Heart right ventricle (tissue), 16 donors: Measurements from ENCODE around the gene SLC27A3. TPM values are rescaled to one million over a fixed set of nuclear protein-coding genes. Genes with fewer than 3 reads are reported as not detected.

Experiments
- ATAC-seq, 8 donors: fragments of 200-7000 bp; cut with Tn5 transposase; one replicate each; pipeline ENCODE4 v1.9.1; 2020; ENCODE audit warnings: mild to moderate bottlenecking in 8 of 8, moderate library complexity in 8 of 8, moderate number of reproducible peaks in 1 of 8
- DNase-seq, 2 donors: peaks; one replicate each; pipeline ENCODE4 v3.0.0-alpha.2; 2020
- H3K27ac ChIP-seq, 10 donors: fragments of 200-600 bp; sonication (generic) in 2 of 10; one replicate each; pipeline versions ENCODE4 v1.5.0 to v1.8.0; 2020 to 2022; ENCODE audit warnings: mild to moderate bottlenecking in 3 of 10
- H3K27me3 ChIP-seq, 7 donors: fragments of 200-600 bp; one replicate each; pipeline ENCODE4 v1.8.0; 2021 to 2022; ENCODE audit warnings: mild to moderate bottlenecking in 2 of 7
- H3K36me3 ChIP-seq, 9 donors: fragments of 200-600 bp; sonication (generic) in 1 of 9; one replicate each; pipeline versions ENCODE4 v1.5.0 to v1.8.0; 2020 to 2022; ENCODE audit warnings: mild to moderate bottlenecking in 2 of 9
- H3K4me1 ChIP-seq, 9 donors: fragments of 200-600 bp; sonication (generic) in 1 of 9; one replicate each; pipeline versions ENCODE4 v1.5.0 to v1.8.0; 2020 to 2022; ENCODE audit warnings: mild to moderate bottlenecking in 4 of 9
- H3K4me3 ChIP-seq, 10 donors: fragments of 200-600 bp; sonication (generic) in 2 of 10; one replicate each; pipeline versions ENCODE4 v1.5.0 to v1.8.0; 2020 to 2022; ENCODE audit warnings: mild to moderate bottlenecking in 7 of 10, moderate library complexity in 2 of 10
- H3K9me3 ChIP-seq, 11 donors: fragments of 200-600 bp in 10 of 11; sonication (generic) in 2 of 11; one replicate each; pipeline versions ENCODE4 v1.5.0 to v1.8.0; 2013 to 2022; ENCODE audit warnings: mild to moderate bottlenecking in 2 of 11, control low read depth in 1 of 11, moderate library complexity in 1 of 11
- CTCF ChIP-seq, 9 donors: fragments of 200-600 bp; sonication (generic) in 2 of 9; IDR thresholded peaks; one replicate each; pipeline versions ENCODE4 v1.5.0 to v1.8.0; 2021 to 2022; ENCODE audit warnings: antibody characterized with exemption in 9 of 9, mild to moderate bottlenecking in 5 of 9, moderate library complexity in 1 of 9
- WGBS, 2 donors: extraction: QIAGEN DNeasy Blood & Tissue Kit; methylation state at CpG; one replicate each; pipeline ENCODE4 v1.1.7; 2013; ENCODE audit warnings: inconsistent platforms in 1 of 2; 5-methylcytosine and 5-hydroxymethylcytosine counted together
- intact Hi-C, 10 donors: fragments of 100-400 bp; cut with DNase I; formaldehyde crosslinking; loops; one replicate each; pipeline versions ENCODE4 v1.11.1 to v1.14.2; 2022
- polyA plus RNA-seq, 2 donors: library from polyadenylated mRNA; stranded (reverse); fragments of 200-250 nt; gene quantifications; one replicate each; pipeline ENCODE4 v1.2.3, GENCODE V29; 2013
- total RNA-seq, 10 donors: library from RNA; stranded (reverse); fragmentation: NEBNext Ultra II Directional in 3 of 10; extraction: Animal tissue kit (Norgen Biotek cat#: 25700) in 3 of 10; gene quantifications; one replicate each; pipeline versions ENCODE4 v1.2.1 to v1.2.4, GENCODE V29; 2021 to 2023
- donor health status: Arrhythmogenic right ventricular cardiomyopathy.
- donor health status: ischemic (EF 13 %, LVEDD 7.1; RV severe dilation, severe dysfunction).
- donor health status: healthy with polysubstance abuse.
- donor health status: DM: no; HTN: yes; CAD: no.
- donor health status: DM: no; HTN: no; CAD: no.
- donor health status: ischemic (EF 25% LVEDD 6.9; RV normal size, moderate dysfunction).
- donor health status: ischemic (EF 25% LVEDD 5.7; RV mildly dilated, moderate dysfunction).
- donor health status: healthy.
- donor health status: DM: yes; HTN: yes; CAD: no.
- donor health status: Ischemic cardiomyopathy.
- donor health status: ischemic (EF 35%, LVEDD 5.7; RV mildly dilated, moderate dysfunction).
- donor health status: nonischemic (EF 11% LVEDD 7.7; RV severe dilation, severe dysfunction).
- donor health status: DM: yes; HTN: yes; CAD: no.
- donor health status: PGD.
- donor health status: ischemic (EF 29% LVEDD 5.4; RV normal size, mild dysfunction).
- donor health status: nonischemic (EF 23%, LVEDD 6.1; RV moderate dilation, normal function).

SLC27A3 gene
- total and polyA plus RNA-seq, 12 donors: 5.9 to 43.8 (median 9.2) TPM

DNA sequence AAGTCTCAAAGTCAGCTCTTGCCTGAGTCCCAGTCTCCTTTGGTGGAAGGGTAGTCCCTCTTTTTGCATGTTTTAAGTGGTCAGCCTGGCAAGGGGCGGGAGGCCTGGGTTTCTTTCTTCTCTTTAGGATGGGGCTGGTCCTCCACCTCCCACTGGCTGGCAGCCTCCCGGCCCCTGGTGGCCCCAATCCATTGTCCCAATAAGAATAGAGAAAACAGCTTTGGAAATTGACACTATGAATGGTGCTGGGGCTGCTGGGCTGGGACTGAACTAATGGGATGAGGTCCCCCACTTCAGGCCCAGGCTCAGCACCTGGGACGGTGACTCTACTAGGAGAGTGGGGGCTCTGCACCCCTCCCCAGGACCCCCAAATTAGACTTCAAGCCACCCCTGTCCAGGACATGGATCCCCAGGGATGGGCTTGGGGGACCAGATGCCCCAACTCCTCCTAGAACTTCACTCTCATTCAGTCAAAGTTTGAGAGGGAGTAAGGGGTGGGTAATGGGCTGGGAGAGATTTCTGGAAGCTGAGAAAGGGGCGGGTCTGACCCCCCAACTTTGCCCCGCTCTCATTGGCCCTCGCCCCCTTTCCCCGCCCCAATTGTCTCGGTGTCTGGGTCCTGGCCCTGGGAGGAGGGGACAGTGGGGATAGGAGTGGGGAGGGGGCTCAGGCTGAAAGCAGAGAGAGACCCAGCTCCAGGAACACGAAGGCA, 18.2 kb downstream of the SLC27A3 start:
- H3K4me1 ChIP-seq: peaks cover 0 to 43% (median 25%) of the 10 kb centered on the region in 9 donors

DNA sequence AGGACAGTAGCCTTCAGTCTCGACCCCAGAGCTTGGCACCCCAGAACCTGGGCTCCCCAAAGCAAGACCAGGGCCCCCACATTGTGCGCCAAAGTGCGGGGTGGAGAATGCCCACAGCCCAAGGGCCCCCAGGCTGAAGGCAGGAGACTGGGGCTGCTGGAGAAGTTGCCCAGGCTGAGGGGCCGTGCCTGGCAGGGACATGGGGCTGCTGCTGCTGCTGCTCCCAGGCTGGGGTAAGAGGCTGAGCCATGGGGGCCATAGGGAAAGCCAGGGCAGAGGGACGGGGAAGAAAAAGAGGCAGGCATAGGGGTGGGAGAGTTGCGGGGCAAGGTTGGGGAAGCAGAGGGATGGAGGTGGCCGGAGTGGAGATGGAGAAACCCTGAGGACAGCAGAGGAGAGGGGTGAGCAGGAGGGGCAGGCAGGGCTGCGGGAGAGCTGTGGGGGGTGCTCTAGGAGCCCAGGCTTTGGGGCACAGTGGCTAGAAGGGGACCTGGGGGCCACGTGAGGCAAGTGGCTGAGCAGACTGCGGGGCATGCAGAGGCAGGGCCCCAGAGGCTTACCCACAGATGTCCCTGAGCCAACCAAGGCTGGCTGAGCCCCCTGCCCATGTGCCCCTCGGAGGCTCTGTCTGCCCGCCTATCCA, 18.9 kb downstream of the SLC27A3 start:
- Histone ChIP-seq H3K4me3 (no peak overlapping the region), H3K27ac (no peak overlapping the region), H3K4me1 (peaks cover 0 to 39% (median 24%) of the 10 kb centered on the region in 9 donors), H3K27me3 (no peaks in the 10 kb centered on the region), H3K36me3 (no peaks in the 10 kb centered on the region), H3K9me3 (no peaks in the 10 kb centered on the region)
- no peak for DNase-seq
- intact Hi-C loops: loop anchor here in 4 of 10 donors (5.0 to 10.0 kb wide), 3 partner anchors 151 to 193 kb away; partner anchors contain the start of genes DENND4B (in 2 of the 4), CRTC2 (in 1 of the 4) and RAB13 (in 1 of the 4)
- no peak for ATAC-seq
- no peak for TF ChIP-seq CTCF (IDR thresholded peaks at IDR 0.05)
- WGBS, 2 donors: 85 to 93% methylated on average over 12 of the region's 12 CpGs

More for the DNA sequence above, 18.2 kb downstream of the SLC27A3 start:
- Histone ChIP-seq H3K27ac (no peak overlapping the region), H3K4me3 (no peak overlapping the region), H3K36me3 (no peaks in the 10 kb centered on the region), H3K9me3 (no peaks in the 10 kb centered on the region), H3K27me3 (no peaks in the 10 kb centered on the region)
- 76 to 86% methylated on average over 9 of the region's 9 CpGs for WGBS, 2 donors
- DNase-seq (no peak), ATAC-seq (no peak)
- intact Hi-C loops: loop anchor here in 4 of 10 donors (5.0 to 10.0 kb wide), 3 partner anchors 151 to 194 kb away; partner anchors contain the start of genes DENND4B (in 2 of the 4), CRTC2 (in 1 of the 4) and RAB13 (in 1 of the 4)
- TF ChIP-seq CTCF (IDR thresholded peaks at IDR 0.05): no peak

- intact Hi-C loops: loop anchor here in 6 of 10 donors (5.0 to 10.0 kb wide), 7 partner anchors 128 to 193 kb away; partner anchors contain the start of genes DENND4B (in 3 of the 6), RAB13 (in 2 of the 6), CREB3L4 (in 1 of the 6) and CRTC2 (in 1 of the 6)
- Histone ChIP-seq H3K27me3 (no peaks in the 10 kb centered on the region), H3K9me3 (no peaks in the 10 kb centered on the region), H3K36me3 (peaks cover 0 to 3% (median 0%) of the 10 kb centered on the region in 9 donors), H3K27ac (no peak overlapping the region), H3K4me3 (no peak overlapping the region), H3K4me1 (peaks cover 0 to 33% (median 17%) of the 10 kb centered on the region in 9 donors)
- ATAC-seq (no peak), DNase-seq (no peak)
- no peak for TF ChIP-seq CTCF (IDR thresholded peaks at IDR 0.05)
- 64 to 66% methylated on average over 12 to 14 of the region's 14 CpGs for WGBS, 2 donors
These were observed 19.6 kb downstream of the SLC27A3 start for GRCh38 chr1:153794624-153795329.
